Activated T-helper 1 cell treated with anti-CD3 and anti-CD28 coated beads, Interleukin-12 subunit alpha, Interleukin-12 subunit beta, Interleukin-2, Interleukin-4 antibody, amounts not matched to agents 30 ng/mL and 10 ng/mL and 1 ng/mL, durations not matched to agents 14 hours and 24 hours and 36 hours (primary cell): Measurements from ENCODE around the gene FBXO17. TPM values are rescaled to one million over a fixed set of nuclear protein-coding genes. Genes with fewer than 3 reads are reported as not detected.

Source experiments
- DNase-seq: peaks from one replicate; pipeline ENCODE4 v3.0.0; 2021; ENCODE audit warnings: low spot score
- H3K27ac Mint-ChIP-seq: one replicate; pipeline ENCODE4 v1.8.0; 2021; ENCODE audit warnings: mild to moderate bottlenecking, mixed read lengths
- H3K27me3 Mint-ChIP-seq: one replicate; pipeline ENCODE4 v1.8.0; 2022; ENCODE audit warnings: mild to moderate bottlenecking, moderate library complexity, mixed read lengths; ENCODE audit not compliant: insufficient read depth
- H3K36me3 Mint-ChIP-seq: one replicate; pipeline ENCODE4 v1.8.0; 2021; ENCODE audit warnings: low read depth, mixed read lengths
- H3K4me1 Mint-ChIP-seq: one replicate; pipeline ENCODE4 v1.8.0; 2021; ENCODE audit warnings: low read depth, mixed read lengths
- H3K4me3 Mint-ChIP-seq: one replicate; pipeline ENCODE4 v1.8.0; 2021; ENCODE audit warnings: mild to moderate bottlenecking, moderate library complexity, mixed read lengths
- H3K9me3 Mint-ChIP-seq: one replicate; pipeline ENCODE4 v1.8.0; 2021; ENCODE audit warnings: mixed read lengths
- intact Hi-C: fragments of 100-400 bp; cut with micrococcal nuclease; formaldehyde crosslinking; loops from one replicate; pipeline ENCODE4 v1.15.1; 2024
- total RNA-seq: library from RNA; stranded (reverse); gene quantifications from 2 replicates; pipeline ENCODE4 v1.2.3, GENCODE V29; 2022

The FBXO17 gene
- total RNA-seq, 1 donor from 2014 or later: 0.10 TPM

DNA sequence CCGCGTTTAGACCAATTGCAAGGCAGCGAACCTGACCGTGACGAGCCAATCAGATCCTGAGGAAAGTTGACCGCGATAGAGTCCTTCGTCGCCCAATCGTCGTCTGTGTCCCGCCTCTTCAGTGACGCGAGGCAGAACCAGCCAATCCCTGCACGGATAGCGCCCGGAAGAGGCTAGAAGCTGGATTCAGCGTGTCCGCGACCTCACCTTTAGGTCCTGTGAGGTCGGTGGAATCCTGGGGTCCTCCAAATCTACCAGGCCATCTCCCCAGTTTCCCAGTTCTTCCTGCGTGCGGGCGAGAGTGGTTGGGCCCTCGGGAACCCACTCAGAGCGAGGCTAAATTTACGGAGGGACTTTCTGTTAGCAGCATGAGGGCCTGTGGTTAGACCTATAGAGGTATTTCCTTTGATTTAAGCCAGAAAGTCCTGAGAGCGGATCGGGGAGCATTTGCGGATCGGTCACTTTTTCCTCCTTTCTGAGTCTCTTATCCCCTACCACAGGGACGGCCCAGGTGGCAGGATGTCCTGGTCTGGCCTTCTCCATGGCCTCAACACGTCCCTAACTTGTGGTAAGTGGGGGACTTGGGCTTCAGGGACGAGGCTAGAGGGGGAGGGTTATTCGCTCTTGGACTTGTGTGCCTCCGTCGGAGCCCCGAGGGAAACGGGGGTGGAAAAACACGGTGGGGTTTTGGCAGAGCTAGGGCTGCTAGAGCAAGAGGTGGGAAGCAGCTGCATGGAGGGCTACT is 44.6 kb downstream of the FBXO17 start, which contains the start of gene MRPS12:
TSS of gene MRPS12 (plus strand) at position 169 of the 745 bp plus-strand sequence. CDS start at position 520, 351 bp downstream.
- intact Hi-C loops: loop anchor here (1.0 to 2.0 kb wide), 12 partner anchors 18 to 595 kb away; partner anchors contain the start of genes ACTN4, ECH1, NFKBIB and RINL
- Mint-ChIP-seq H3K4me3 (peak within 1 kb of the TSS; percentile 99), H3K4me1 (peaks cover 28% of the 10 kb centered on the region), H3K27ac (peak within 1 kb of the TSS; percentile 97), H3K27me3 (no peaks in the 10 kb centered on the region), H3K9me3 (no peaks in the 10 kb centered on the region), H3K36me3 (peaks cover 36% of the 10 kb centered on the region)
- DNase-seq: peak; percentile 98

DNA sequence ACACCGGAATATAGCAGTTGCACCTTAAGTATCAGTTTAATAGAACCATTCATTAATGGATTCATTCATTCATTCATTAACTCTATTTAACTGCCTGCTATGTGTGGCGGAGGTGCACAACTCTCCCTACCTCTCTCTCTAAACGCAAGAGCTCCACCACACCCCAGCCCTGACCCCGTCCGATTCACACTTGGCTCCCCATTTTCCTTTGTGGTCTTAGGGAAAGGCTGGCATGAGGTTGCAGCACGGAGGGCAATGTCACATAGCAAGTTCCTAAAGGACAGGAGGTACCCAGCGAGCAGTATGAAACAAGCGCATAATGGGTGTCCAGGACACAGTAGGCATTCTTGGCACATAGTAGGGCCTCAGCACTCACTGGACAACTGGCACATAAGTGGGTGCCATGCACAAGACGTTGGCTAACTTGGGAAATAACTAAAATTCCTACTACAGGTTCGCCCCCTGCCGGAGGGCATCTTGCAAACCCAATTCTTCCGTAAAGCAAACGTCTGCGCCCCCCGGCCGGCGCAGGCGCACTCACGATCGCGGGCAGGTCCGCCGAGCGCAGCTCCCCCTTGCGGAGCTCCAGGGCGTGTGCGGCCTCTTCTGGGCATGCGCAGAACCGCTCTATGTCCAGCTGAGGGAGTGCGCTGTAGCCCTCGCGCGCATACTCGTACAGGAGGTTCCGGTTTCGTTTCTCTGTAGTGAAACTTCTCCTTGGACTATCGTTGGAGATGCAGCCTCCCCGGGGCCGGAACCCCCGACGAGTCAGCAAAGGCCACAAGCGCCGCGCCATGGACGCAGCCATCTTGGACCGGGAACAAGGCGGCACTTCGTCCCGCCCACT is 45.4 kb downstream of the FBXO17 start, which contains the start of gene SARS2:
TSS of gene SARS2 (minus strand) at position 835 of the 847 bp plus-strand sequence. CDS start at position 808, 27 bp downstream.
- peak within 1 kb of the TSS; percentile 97 for H3K27ac Mint-ChIP-seq
- H3K27me3 Mint-ChIP-seq: no peaks in the 10 kb centered on the region
- H3K9me3 Mint-ChIP-seq: no peaks in the 10 kb centered on the region
- peak; percentile 91 for DNase-seq
- intact Hi-C loops: loop anchor here (1.0 to 2.0 kb wide), 11 partner anchors 31 to 594 kb away; partner anchors contain the start of genes ACTN4, ECH1, NFKBIB and RINL
- peaks cover 28% of the 10 kb centered on the region for H3K4me1 Mint-ChIP-seq
- H3K4me3 Mint-ChIP-seq: peak within 1 kb of the TSS; percentile 99
- H3K36me3 Mint-ChIP-seq: peaks cover 29% of the 10 kb centered on the region

DNA sequence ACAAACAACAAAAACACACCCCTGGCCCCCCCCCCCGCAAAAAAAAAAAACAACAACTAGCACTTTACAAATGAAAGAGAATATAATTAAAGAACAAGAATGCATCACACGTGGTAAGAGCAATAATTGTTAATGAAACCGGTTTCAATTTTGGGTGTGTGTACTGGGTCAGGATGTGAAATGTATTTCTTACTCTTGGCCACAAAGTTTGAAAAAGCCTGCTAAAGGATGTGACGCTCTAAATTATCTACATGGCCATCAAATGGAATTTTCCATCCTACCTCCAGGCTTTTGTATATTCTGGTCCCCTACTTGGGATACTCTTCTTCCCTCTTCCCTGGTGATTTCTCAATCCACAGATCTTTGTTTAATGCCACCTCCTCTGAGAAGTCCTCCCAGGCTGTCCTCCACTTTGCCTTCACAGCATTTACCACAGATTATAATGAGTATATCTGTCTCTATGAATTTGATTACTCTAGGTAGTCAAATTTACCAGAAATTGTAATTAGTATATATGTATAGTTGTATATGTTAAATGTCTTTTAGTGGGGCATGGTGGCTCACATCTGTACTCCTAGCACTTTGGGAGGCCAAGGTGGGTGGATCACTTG is 47.0 kb downstream of the FBXO17 start:
- Mint-ChIP-seq H3K4me1 (peaks cover 27% of the 10 kb centered on the region), H3K4me3 (peak overlapping the region; percentile 99), H3K9me3 (no peaks in the 10 kb centered on the region), H3K27me3 (no peaks in the 10 kb centered on the region), H3K36me3 (peaks cover 22% of the 10 kb centered on the region), H3K27ac (no peak overlapping the region)
- DNase-seq: no peak
- intact Hi-C loops: no loop called here

DNA sequence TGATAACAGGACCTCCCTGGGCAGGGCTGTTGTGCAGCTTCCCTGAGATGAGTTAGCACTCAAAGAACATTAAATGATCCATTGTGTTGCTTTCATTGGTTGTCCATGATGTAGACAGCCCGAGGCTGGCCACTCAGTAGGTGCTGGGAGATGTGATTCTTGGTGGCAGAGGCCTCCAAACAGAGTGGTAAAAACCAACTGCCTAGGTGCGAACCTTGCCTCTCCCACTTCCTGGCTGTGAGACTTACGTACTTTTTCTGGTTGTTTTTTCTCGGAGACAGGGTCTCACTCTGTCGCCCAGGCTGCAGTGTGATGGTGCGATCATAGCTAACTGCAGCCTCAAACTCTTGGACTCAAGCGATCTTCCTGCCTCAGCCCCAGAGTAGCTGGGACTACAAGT is 51.2 kb downstream of the FBXO17 start:
- no peak for DNase-seq
- H3K27me3 Mint-ChIP-seq: no peaks in the 10 kb centered on the region
- H3K9me3 Mint-ChIP-seq: no peaks in the 10 kb centered on the region
- no peak overlapping the region for H3K27ac Mint-ChIP-seq
- intact Hi-C loops: no loop called here
- H3K36me3 Mint-ChIP-seq: peaks cover 6% of the 10 kb centered on the region
- H3K4me1 Mint-ChIP-seq: peaks cover 9% of the 10 kb centered on the region
- H3K4me3 Mint-ChIP-seq: no peak overlapping the region

DNA sequence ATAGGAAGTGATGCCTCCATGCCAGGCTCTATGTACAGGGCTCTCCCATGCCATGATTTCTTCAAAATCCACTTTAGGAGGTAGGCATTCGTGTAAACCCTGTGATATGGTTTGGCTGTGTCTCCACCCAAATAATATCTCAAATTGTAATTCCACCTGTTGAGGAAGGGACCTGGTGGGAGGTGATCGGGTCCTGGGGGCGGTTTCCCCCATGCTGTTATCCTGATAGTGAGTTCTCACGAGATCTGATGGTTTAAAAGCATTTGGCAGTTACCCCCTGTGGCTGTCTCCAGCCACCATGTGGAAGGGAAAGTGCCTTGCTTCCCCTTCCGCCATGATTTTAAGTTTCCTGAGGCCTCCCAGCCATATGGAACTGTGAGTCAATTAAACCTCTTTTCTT is 53.1 kb downstream of the FBXO17 start:
- no peak overlapping the region for H3K27ac Mint-ChIP-seq
- peaks cover 6% of the 10 kb centered on the region for H3K36me3 Mint-ChIP-seq
- intact Hi-C loops: no loop called here
- no peaks in the 10 kb centered on the region for H3K27me3 Mint-ChIP-seq
- DNase-seq: no peak
- no peak overlapping the region for H3K4me3 Mint-ChIP-seq
- no peaks in the 10 kb centered on the region for H3K9me3 Mint-ChIP-seq
- H3K4me1 Mint-ChIP-seq: no peaks in the 10 kb centered on the region

DNA sequence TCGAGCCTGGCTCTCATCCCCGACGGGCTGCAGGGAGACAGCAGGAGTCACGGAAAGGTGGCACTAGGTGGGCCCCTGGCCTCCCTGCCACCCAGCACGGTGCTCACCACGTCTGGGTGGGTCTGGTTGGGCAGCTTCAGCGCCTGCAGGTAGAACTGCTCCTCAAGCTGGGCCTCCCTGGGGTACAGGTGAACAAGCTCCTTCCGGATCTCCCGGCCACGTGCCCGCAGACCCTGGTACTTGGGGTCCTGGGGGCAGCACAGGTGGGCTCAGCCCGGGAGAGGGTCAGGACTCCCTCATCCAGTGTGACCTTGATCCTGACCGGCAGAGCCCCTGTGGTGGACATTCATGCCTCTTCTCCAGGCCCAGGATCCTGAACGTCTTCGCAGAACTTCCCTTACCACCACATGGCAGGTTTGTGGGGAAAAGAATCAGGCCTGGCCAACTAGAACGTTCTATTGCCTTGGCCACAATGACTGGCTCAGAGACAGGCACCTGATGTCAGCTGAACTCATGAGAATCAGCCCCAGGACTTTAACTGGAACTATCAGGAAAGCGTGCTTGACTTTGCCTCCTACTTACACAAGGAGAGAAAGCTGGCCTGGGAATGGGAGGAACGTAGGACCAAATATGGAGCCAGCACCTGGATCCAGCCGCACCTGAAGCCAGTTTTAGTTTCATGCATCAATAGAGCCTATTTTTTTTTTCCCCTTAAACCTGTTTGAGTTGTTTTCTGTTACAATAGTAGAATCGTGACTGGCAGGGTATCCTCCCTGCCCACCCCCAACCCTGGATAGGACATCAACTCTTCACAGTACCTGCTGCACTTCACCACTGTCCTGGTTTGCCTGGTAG is 53.9 kb downstream of the FBXO17 start:
- H3K27ac Mint-ChIP-seq: peak overlapping the region; percentile 13
- DNase-seq: no peak
- peaks cover 6% of the 10 kb centered on the region for H3K36me3 Mint-ChIP-seq
- H3K4me1 Mint-ChIP-seq: no peaks in the 10 kb centered on the region
- H3K27me3 Mint-ChIP-seq: no peaks in the 10 kb centered on the region
- H3K9me3 Mint-ChIP-seq: no peaks in the 10 kb centered on the region
- H3K4me3 Mint-ChIP-seq: no peak overlapping the region
- intact Hi-C loops: no loop called here

DNA sequence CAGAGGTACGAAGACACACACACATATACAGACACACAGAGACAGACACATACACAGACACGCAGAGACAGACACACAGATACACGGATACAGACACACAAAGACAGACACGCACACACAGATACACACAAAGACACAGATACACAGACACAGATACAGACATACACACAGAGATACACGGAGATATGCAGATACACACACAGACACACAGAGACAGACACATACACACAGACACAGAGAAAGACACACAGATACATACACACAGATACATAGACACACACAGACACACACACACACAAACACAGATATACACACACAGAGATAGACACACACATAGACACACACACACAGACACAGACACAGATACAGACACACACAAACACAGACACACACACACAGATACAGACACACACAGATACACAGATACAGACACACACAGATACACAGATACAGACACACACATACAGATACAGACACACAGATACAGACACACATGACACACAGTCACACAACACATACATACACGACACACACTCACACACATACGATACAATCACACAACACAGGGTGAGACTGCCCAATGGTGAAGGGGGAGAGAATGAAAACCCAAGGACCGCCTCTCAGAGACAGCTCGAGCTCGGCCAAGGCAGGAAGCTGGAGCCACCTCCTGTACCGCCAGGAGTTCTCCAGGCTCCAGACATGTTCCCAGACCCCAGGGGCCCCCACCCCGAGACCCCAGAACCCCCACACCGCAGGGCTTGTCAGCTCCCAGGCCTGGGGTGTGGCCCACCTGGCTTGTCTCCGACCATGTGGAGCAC is 54.7 kb downstream of the FBXO17 start:
- H3K4me3 Mint-ChIP-seq: no peak overlapping the region
- no peak for DNase-seq
- H3K9me3 Mint-ChIP-seq: no peaks in the 10 kb centered on the region
- no peaks in the 10 kb centered on the region for H3K4me1 Mint-ChIP-seq
- peaks cover 2% of the 10 kb centered on the region for H3K36me3 Mint-ChIP-seq
- intact Hi-C loops: no loop called here
- H3K27ac Mint-ChIP-seq: no peak overlapping the region
- no peaks in the 10 kb centered on the region for H3K27me3 Mint-ChIP-seq

DNA sequence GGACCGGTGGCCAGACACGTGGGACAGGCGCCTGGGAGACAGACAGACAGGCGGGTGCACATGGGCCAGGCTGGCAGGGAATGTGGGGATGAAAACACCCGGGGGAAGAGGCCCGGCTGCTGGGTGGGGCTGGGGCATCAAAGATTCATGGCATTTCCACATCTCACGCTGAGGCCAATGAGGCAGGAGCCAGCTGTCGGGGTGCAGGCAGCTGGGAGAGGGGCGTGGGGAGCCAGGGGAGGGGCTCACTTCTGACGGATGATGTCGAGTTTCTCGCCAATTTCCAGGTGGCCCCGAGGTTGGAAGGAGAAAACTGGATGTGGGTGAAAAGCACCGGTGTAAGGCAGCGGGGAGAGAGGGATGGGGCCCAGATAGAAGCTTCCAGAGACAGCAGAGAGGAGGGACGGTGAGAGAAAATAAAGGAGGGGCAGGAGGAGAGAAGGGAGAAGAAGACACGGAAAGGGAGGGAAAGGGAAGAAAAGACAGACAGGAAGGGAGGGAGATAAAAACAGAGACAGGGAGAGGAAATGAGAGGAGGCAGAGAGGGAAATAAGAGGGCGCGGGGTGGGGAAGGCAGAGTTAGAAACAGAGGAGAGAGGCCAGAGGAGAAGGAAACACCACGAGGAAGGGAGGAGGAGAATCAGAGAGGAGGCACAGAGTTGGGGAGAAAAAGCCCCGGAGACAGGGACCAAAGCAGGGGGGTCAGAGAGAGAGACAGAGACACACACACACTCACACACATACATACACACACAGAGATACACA is 55.5 kb downstream of the FBXO17 start:
- Mint-ChIP-seq H3K9me3 (no peaks in the 10 kb centered on the region), H3K27me3 (no peaks in the 10 kb centered on the region), H3K4me1 (no peaks in the 10 kb centered on the region), H3K36me3 (peaks cover 2% of the 10 kb centered on the region), H3K27ac (no peak overlapping the region), H3K4me3 (no peak overlapping the region)
- no peak for DNase-seq
- intact Hi-C loops: no loop called here

DNA sequence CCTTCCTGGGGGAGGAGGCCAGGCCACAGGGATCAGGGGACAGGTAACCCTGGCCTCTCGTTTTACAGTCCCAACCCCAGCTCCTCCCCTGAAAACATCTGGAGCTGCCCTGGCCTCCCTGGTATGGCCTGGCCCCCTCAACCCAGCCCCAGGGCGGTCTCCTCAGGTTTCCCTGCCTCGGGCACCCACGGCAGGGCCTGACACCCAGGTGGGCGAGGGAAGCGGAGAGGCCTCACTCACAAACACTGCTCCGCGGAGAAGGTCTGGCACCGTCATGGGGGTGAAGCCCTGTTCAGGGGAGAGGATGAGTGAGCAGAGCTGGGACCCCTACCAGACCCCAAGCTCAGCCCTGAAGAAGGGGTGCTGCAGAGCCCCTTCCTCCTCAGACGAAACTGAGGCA is 57.0 kb downstream of the FBXO17 start:
- no peak overlapping the region for H3K27ac Mint-ChIP-seq
- no peak overlapping the region for H3K4me3 Mint-ChIP-seq
- H3K4me1 Mint-ChIP-seq: no peaks in the 10 kb centered on the region
- H3K9me3 Mint-ChIP-seq: no peaks in the 10 kb centered on the region
- intact Hi-C loops: no loop called here
- DNase-seq: no peak
- no peaks in the 10 kb centered on the region for H3K36me3 Mint-ChIP-seq
- H3K27me3 Mint-ChIP-seq: no peaks in the 10 kb centered on the region

DNA sequence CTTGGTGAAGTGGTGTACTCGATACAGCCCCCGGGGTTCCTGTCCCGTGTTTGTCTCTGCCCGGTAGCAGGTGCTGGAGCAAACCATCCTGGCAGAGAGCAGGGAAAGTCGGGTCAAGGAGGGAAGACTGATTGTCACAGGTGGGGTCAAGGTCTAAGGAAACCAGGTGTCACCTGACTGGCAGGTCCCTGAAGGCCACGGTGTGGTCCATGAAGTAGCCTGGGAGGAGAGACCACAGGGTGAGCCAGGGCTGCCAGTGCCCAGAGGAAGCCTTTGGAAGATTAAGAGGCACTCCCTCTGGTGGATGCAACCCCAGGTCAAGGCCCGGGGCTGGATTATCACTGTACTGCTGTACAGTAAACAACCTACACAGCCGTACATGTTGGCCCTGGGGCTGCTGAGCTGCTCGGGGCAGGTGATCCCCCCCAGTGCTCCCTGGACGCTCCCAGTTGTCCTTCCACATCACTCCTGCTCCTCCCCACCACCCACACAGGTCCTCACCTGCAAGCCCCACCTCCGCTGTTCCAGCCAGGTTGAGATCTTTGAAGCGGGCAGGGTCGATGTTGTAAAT is 57.5 kb downstream of the FBXO17 start:
- Mint-ChIP-seq H3K4me1 (peaks cover 3% of the 10 kb centered on the region), H3K36me3 (no peaks in the 10 kb centered on the region), H3K4me3 (no peak overlapping the region), H3K27ac (no peak overlapping the region), H3K27me3 (no peaks in the 10 kb centered on the region), H3K9me3 (no peaks in the 10 kb centered on the region)
- intact Hi-C loops: no loop called here
- no peak for DNase-seq

DNA sequence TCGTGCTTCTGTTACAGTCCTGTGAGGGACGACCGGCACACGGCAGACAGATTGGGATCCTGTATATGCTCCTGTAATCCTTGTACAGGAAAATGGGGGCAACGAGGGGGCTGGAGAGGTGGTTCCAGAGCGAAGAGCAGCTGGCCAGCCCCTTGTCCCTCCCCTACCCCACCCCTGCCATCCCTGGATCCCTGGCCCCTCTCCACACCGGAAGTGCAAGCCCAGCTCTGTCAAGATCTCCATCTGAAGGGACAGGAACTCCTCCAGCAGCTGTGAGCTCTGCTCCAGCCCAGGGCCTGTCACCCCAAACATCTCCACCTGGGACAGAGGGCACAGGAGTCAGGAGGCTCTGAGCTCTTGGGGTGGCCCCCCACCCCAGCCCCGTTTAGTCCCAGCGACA is 58.0 kb downstream of the FBXO17 start:
- no peak for DNase-seq
- H3K36me3 Mint-ChIP-seq: no peaks in the 10 kb centered on the region
- no peaks in the 10 kb centered on the region for H3K27me3 Mint-ChIP-seq
- intact Hi-C loops: no loop called here
- H3K9me3 Mint-ChIP-seq: no peaks in the 10 kb centered on the region
- H3K4me3 Mint-ChIP-seq: no peak overlapping the region
- no peak overlapping the region for H3K27ac Mint-ChIP-seq
- H3K4me1 Mint-ChIP-seq: peaks cover 8% of the 10 kb centered on the region
